ENCODE data around the gene IRF4. TPM values are rescaled to one million over a fixed set of nuclear protein-coding genes. Genes with fewer than 3 reads are reported as not detected.

The IRF4 gene
- total and polyA plus RNA-seq, 8 donors: 0.27 to 7.0 (median 0.36) TPM

DNA sequence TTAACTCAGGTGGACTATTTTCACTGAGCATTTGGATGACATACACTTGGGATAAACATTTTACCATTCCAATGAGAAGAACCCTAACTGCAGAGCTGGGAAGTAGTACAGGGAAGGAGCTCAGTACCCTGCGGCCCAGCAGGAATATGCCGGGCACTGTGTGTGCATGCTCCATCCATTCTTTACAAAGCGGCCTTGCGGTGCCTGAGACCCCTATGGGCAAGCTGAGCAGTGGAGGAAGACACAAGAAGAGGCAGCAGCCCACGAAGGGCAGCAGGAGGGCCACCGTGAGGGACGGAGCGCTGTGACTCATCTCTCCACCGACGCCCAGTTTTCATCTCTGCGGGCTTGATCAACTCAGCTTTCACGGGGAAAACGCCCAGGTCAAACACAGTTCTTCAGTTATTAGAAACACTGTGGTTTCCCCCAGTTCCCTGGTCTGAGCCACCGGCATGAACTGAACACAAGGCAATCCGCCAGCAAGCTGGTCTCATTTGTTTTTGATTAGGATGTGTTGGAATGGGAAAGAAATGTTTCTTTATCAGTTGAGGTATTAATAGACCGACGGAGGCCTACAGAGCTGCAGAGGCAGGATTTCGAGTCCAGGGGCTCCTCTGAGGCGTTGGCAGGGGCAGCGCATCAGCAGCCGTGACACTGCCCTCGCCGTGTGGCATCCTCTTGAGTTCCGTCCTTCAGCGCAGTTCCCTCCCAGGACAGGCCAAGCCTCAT, 44.9 kb downstream of the IRF4 start:
- Histone ChIP-seq H3K27me3 (no peaks in the 10 kb centered on the region), H3K36me3 (no peaks in the 10 kb centered on the region), H3K4me1 (no peaks in the 10 kb centered on the region), H3K27ac (no peak overlapping the region), H3K9me3 (no peaks in the 10 kb centered on the region), H3K4me3 (no peak overlapping the region)
- no peak for ATAC-seq
- no peak for TF ChIP-seq CTCF (IDR thresholded peaks at IDR 0.05)
- intact Hi-C loops (cut with DNase I): no loop called here
- no peak for DNase-seq

DNA sequence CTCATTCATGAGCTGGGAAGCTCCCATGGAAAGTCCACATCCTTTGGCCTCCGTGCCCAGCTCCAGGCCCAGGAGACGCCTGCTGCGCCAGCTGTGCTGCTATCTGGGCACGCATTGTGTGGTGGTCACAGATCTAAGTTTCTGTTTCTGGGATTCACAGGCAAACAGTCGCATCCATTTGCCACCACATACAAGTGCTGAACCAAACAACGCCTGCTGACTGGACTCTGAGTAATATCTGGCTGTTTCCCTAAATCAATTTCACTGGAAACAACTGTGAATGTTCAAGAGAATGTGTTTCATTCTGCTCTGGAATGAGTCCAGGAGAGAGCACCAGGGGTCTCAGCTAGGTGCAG, 45.5 kb downstream of the IRF4 start:
- Histone ChIP-seq H3K4me3 (no peak overlapping the region), H3K27ac (no peak overlapping the region), H3K4me1 (no peaks in the 10 kb centered on the region), H3K9me3 (no peaks in the 10 kb centered on the region), H3K27me3 (no peaks in the 10 kb centered on the region), H3K36me3 (no peaks in the 10 kb centered on the region)
- no peak for DNase-seq
- no peak for ATAC-seq
- TF ChIP-seq CTCF (IDR thresholded peaks at IDR 0.05): no peak
- intact Hi-C loops (cut with DNase I): no loop called here

DNA sequence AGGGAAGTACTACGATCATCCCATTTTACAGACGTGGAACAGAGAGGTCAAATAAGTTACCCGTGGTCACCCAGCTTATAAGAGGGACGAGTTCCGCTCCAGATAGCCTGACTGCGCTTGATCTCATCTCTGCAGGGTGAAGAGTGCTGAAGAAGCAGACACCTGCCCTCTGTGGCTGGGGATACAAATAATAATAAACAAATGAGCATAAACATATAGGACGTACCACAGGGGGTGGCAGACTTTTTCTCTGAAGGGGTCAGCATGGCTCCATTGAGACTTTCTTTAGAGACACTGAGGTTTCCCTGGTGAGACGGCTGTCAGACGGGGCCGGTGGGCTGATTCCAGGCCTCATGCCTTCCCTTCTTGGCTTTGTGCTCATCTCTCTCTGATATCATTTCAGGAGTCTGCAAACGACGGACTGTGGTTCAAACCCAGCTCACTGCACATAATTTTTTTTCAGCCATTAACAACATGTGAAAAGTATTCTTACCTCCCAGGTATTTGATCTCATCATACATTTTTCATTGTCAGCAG, 47.1 kb downstream of the IRF4 start:
- TF ChIP-seq CTCF (IDR thresholded peaks at IDR 0.05): no peak
- intact Hi-C loops (cut with DNase I): no loop called here

DNA sequence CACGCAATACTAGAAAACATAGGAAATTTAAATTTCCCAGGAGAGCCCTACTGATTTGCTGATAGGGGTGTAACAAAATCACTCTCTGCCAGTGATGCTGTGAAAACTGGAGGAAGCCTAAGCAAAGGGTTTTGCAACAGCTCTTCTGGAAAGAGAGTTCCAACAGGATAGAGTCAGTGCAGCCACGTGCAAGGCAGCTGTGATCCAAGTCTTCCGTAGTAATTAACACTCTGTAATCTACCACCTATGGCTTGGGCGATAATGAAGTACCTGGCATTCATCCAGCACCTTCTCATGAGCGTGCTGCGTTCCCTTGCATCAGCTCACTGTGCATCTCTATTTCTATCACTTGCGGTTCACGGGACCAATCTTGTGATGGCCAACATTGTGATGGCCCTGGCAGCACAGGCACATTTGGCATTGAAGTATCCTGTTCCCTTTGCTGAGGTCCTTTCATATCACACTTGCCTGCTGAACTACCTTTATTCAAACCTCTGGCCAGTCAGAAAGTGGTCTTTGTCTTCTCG, 48.2 kb downstream of the IRF4 start:
- intact Hi-C loops (cut with DNase I): no loop called here
- no peak for TF ChIP-seq CTCF (IDR thresholded peaks at IDR 0.05)
- H3K27me3 ChIP-seq: peaks cover 0 to 5% of the 10 kb centered on the region in 2 donors
- no peak for DNase-seq
- no peak for ATAC-seq
- no peak overlapping the region for H3K4me3 ChIP-seq
- H3K4me1 ChIP-seq: no peaks in the 10 kb centered on the region
- no peak overlapping the region for H3K27ac ChIP-seq
- no peaks in the 10 kb centered on the region for H3K36me3 ChIP-seq
- H3K9me3 ChIP-seq: no peaks in the 10 kb centered on the region

More for the DNA sequence above, 47.1 kb downstream of the IRF4 start:
- H3K36me3 ChIP-seq: no peaks in the 10 kb centered on the region
- no peak overlapping the region for H3K27ac ChIP-seq
- ATAC-seq (no peak), DNase-seq (no peak)
- H3K27me3 ChIP-seq: peaks cover 0 to 4% of the 10 kb centered on the region in 2 donors
- no peaks in the 10 kb centered on the region for H3K4me1 ChIP-seq
- no peak overlapping the region for H3K4me3 ChIP-seq
- no peaks in the 10 kb centered on the region for H3K9me3 ChIP-seq

DNA sequence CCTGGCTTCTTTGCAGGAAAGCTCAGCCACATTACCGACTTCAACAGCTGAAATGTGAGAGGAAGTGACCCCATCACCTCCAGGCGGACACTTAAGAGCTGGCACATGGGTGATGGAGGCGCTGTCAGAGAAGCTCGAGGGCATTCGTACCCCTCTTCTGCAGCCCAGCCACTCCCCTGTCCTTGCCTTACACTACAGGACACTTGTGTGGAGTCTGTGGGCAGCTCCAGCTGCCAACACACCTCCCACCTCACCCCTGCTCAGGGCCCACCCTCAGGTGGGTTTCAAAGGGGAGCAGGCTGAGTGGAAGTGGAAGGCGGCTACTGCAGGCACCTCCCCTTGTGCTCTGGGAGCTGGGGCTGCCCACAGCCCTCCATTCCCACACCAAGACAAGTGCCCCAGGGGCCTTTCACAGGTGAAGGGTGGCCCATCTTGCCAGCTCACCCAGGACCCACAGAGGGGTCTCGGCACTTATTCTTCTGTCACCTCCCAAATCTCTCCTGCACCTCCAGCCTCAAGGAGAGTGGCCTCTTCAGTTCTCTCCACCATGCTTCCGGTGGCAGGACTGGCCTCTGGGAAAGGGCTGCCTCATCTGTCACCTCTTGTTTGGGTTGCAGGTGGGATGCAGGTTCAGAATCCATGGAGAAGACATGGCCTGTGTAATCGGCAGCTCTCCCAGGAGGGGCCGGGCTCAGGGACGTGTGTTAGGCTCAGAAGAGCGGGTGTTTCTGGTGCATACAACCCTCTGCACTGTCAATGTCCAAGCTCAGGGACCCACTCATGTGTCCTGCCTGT, 49.8 kb downstream of the IRF4 start:
- ATAC-seq (no peak), DNase-seq (no peak)
- H3K36me3 ChIP-seq: no peaks in the 10 kb centered on the region
- intact Hi-C loops (cut with DNase I): no loop called here
- no peak for TF ChIP-seq CTCF (IDR thresholded peaks at IDR 0.05)
- H3K9me3 ChIP-seq: no peaks in the 10 kb centered on the region
- no peaks in the 10 kb centered on the region for H3K4me1 ChIP-seq
- H3K27me3 ChIP-seq: peaks cover 0 to 6% of the 10 kb centered on the region in 2 donors
- H3K4me3 ChIP-seq: no peak overlapping the region
- no peak overlapping the region for H3K27ac ChIP-seq

All from left lung (tissue), 10 donors.